Measurements from ENCODE around the gene WDR55.

DNA sequence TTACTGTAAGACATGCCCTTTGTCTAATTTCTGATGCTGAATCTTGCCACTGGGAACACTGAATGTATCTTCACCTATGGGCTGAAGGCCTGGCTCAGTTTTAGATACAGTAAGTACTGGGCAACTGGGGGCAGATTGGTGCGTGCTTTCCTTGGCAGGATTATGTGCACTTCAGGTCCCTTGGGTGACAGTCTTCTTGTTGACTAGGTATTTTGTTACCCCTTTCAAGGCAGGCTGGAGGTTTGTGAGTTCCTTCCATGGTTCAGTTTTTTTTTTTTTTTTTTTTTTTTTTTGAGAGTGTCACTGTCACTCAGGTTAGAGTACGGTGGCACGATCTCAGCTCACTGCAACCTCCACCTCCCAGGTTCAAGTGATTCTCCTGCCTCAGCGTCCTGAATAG, 43.1 kb downstream of the WDR55 start:
- TF ChIP-seq, protein P1, sequence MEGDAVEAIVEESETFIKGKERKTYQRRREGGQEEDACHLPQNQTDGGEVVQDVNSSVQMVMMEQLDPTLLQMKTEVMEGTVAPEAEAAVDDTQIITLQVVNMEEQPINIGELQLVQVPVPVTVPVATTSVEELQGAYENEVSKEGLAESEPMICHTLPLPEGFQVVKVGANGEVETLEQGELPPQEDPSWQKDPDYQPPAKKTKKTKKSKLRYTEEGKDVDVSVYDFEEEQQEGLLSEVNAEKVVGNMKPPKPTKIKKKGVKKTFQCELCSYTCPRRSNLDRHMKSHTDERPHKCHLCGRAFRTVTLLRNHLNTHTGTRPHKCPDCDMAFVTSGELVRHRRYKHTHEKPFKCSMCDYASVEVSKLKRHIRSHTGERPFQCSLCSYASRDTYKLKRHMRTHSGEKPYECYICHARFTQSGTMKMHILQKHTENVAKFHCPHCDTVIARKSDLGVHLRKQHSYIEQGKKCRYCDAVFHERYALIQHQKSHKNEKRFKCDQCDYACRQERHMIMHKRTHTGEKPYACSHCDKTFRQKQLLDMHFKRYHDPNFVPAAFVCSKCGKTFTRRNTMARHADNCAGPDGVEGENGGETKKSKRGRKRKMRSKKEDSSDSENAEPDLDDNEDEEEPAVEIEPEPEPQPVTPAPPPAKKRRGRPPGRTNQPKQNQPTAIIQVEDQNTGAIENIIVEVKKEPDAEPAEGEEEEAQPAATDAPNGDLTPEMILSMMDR (IDR thresholded peaks at IDR 0.05; ENCODE audit: insufficient read depth, low read length, poor library complexity, severe bottlenecking), result no peak
- no peak for TF ChIP-seq EZH2phosphoT487 (conservative IDR thresholded peaks at IDR 0.05; ENCODE audit: low read length)
